ENCODE results near the gene VAV3. TPM values are rescaled to one million over a fixed set of nuclear protein-coding genes. Genes with fewer than 3 reads are reported as not detected.

The VAV3 gene
- polyA plus RNA-seq, 3 donors: 5.4 to 9.2 (median 9.0) TPM

- peaks cover 31 to 38% of the 10 kb centered on the region in 2 donors for H3K36me3 Mint-ChIP-seq
- DNase-seq: no peak
- peaks cover 0 to 1% (median 0%) of the 10 kb centered on the region in 3 donors for H3K27me3 Mint-ChIP-seq (ENCODE audit: low read depth in 3 of 3)
- WGBS (ENCODE audit: insufficient coverage): no CpG with 5 or more reads among the region's 2 CpGs
- H3K9me3 Mint-ChIP-seq: no peaks in the 10 kb centered on the region
- Histone ChIP-seq H3K9ac (ENCODE audit: insufficient read depth, low read length, poor library complexity, severe bottlenecking) (no peak overlapping the region), H3K36me3 (replicated peaks in 1 of 2; ENCODE audit: control insufficient read depth in 1 of 2, insufficient read depth in 2 of 2, low read length in 2 of 2) (peaks cover 0 to 51% of the 10 kb centered on the region in 2 donors), H4K20me1 (ENCODE audit: insufficient read depth, low read length) (no peaks in the 10 kb centered on the region), H2AFZ (ENCODE audit: insufficient read depth, low read depth, low read length, poor library complexity, severe bottlenecking) (no peak overlapping the region), H3K9me3 (replicated peaks in 1 of 2; ENCODE audit: control insufficient read depth in 1 of 2, insufficient read depth in 1 of 2, low read length in 2 of 2) (no peaks in the 10 kb centered on the region), H3K79me2 (ENCODE audit: insufficient read depth, low read length) (no peaks in the 10 kb centered on the region), H3K27ac (ENCODE audit: low read depth in 1 of 2, low read length in 2 of 2) (no peak overlapping the region), H3K27me3 (ENCODE audit: control insufficient read depth in 2 of 2, insufficient read depth in 2 of 2, low read length in 2 of 2) (no peaks in the 10 kb centered on the region), H3K4me2 (replicated peaks; ENCODE audit: extremely low read depth, low read length, poor library complexity, severe bottlenecking) (no peak overlapping the region), H3K4me1 (ENCODE audit: control insufficient read depth in 1 of 2, insufficient read depth in 2 of 2, low read length in 2 of 2) (no peaks in the 10 kb centered on the region), H3K4me3 (replicated peaks in 1 of 3; ENCODE audit: low read depth in 2 of 3, low read length in 3 of 3) (no peak overlapping the region)
- no peak overlapping the region for H3K4me3 Mint-ChIP-seq
- H3K27ac Mint-ChIP-seq: no peak overlapping the region
- TF ChIP-seq, protein P1, sequence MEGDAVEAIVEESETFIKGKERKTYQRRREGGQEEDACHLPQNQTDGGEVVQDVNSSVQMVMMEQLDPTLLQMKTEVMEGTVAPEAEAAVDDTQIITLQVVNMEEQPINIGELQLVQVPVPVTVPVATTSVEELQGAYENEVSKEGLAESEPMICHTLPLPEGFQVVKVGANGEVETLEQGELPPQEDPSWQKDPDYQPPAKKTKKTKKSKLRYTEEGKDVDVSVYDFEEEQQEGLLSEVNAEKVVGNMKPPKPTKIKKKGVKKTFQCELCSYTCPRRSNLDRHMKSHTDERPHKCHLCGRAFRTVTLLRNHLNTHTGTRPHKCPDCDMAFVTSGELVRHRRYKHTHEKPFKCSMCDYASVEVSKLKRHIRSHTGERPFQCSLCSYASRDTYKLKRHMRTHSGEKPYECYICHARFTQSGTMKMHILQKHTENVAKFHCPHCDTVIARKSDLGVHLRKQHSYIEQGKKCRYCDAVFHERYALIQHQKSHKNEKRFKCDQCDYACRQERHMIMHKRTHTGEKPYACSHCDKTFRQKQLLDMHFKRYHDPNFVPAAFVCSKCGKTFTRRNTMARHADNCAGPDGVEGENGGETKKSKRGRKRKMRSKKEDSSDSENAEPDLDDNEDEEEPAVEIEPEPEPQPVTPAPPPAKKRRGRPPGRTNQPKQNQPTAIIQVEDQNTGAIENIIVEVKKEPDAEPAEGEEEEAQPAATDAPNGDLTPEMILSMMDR (IDR thresholded peaks at IDR 0.05): no peak
- intact Hi-C loops (cut with micrococcal nuclease): no loop called here
- no peaks in the 10 kb centered on the region for H3K4me1 Mint-ChIP-seq
Measured at GRCh38 chr1:107727866-107728265, 237.1 kb downstream of the VAV3 start.

DNA sequence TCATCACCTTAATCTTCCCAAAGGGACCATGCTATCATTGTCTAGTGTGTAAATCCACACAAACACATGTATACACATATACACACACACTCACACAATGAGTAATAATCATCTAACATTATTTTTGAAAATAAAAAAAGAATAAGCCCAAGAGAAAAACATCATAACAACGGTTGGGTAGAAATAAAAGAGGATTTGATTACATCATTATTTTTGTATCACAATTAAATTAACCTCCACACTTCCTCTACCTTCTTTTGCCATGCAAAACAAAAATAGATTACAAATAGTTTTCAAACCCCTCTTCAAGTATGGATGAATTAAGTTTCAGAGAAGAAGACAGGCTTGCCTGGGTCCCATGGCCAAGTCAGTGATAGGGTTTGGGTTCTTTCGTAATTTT, 238.1 kb downstream of the VAV3 start:
- no CpG with 5 or more reads among the region's 2 CpGs for WGBS (ENCODE audit: insufficient coverage)
- TF ChIP-seq, protein P1 (IDR thresholded peaks at IDR 0.05): no peak
- peaks cover 0 to 1% (median 0%) of the 10 kb centered on the region in 7 donors for H3K9me3 Mint-ChIP-seq

More for the DNA sequence above, 238.1 kb downstream of the VAV3 start:
- intact Hi-C loops (cut with micrococcal nuclease): no loop called here
- Mint-ChIP-seq H3K36me3 (peaks cover 33 to 36% of the 10 kb centered on the region in 2 donors), H3K27ac (no peak overlapping the region), H3K4me1 (no peaks in the 10 kb centered on the region), H3K27me3 (ENCODE audit: low read depth in 3 of 3) (peaks cover 0 to 1% (median 0%) of the 10 kb centered on the region in 3 donors), H3K4me3 (no peak overlapping the region)
- Histone ChIP-seq H3K4me2 (replicated peaks; ENCODE audit: extremely low read depth, low read length, poor library complexity, severe bottlenecking) (no peak overlapping the region), H3K4me3 (replicated peaks in 1 of 3; ENCODE audit: low read depth in 2 of 3, low read length in 3 of 3) (no peak overlapping the region), H3K79me2 (ENCODE audit: insufficient read depth, low read length) (no peaks in the 10 kb centered on the region), H3K4me1 (ENCODE audit: control insufficient read depth in 1 of 2, insufficient read depth in 2 of 2, low read length in 2 of 2) (no peaks in the 10 kb centered on the region), H2AFZ (ENCODE audit: insufficient read depth, low read depth, low read length, poor library complexity, severe bottlenecking) (no peak overlapping the region), H3K27ac (ENCODE audit: low read depth in 1 of 2, low read length in 2 of 2) (no peak overlapping the region), H3K9ac (ENCODE audit: insufficient read depth, low read length, poor library complexity, severe bottlenecking) (no peak overlapping the region), H4K20me1 (ENCODE audit: insufficient read depth, low read length) (no peaks in the 10 kb centered on the region), H3K9me3 (replicated peaks in 1 of 2; ENCODE audit: control insufficient read depth in 1 of 2, insufficient read depth in 1 of 2, low read length in 2 of 2) (no peaks in the 10 kb centered on the region), H3K27me3 (ENCODE audit: control insufficient read depth in 2 of 2, insufficient read depth in 2 of 2, low read length in 2 of 2) (no peaks in the 10 kb centered on the region), H3K36me3 (replicated peaks in 1 of 2; ENCODE audit: control insufficient read depth in 1 of 2, insufficient read depth in 2 of 2, low read length in 2 of 2) (peaks cover 0 to 60% of the 10 kb centered on the region in 2 donors)
- no peak for DNase-seq

Measured in CD14-positive monocyte (primary cell).